ENCODE data around the gene PLEKHM3. TPM values are rescaled to one million over a fixed set of nuclear protein-coding genes. Genes with fewer than 3 reads are reported as not detected.

PLEKHM3 gene
- total and polyA plus RNA-seq, 2 of the 13 experiments (the other 11 are each of a cell fraction or from before 2014, with no cell fraction given): 4.5 to 4.7 TPM

- TF ChIP-seq MYPOP (CRISPR knock-in tag; IDR thresholded peaks at IDR 0.05) (no peak), POLR2AphosphoS5 (IDR thresholded peaks at IDR 0.05; ENCODE audit: low read depth, low read length) (peak; percentile 62; the same call in 1 of the 2 replicates), PRDM10 (CRISPR knock-in tag; IDR thresholded peaks at IDR 0.05; ENCODE audit: low read depth) (0 out of 2 replicates have a peak, but pooled peaks have one; percentile 26), ZNF296 (CRISPR knock-in tag; conservative IDR thresholded peaks at IDR 0.05) (no peak), ZNF607 (CRISPR knock-in tag; IDR thresholded peaks at IDR 0.05; ENCODE audit: borderline replicate concordance) (no peak), GMEB2 (CRISPR knock-in tag; IDR thresholded peaks at IDR 0.05; ENCODE audit: low read depth) (no peak), PITX1 (CRISPR knock-in tag; IDR thresholded peaks at IDR 0.05) (peak; percentile 80; the same call in 1 of the 2 replicates), ZNF512B (CRISPR knock-in tag; IDR thresholded peaks at IDR 0.05; ENCODE audit: borderline replicate concordance) (no peak), KMT2B (CRISPR knock-in tag; IDR thresholded peaks at IDR 0.05) (no peak), MEIS1 (CRISPR knock-in tag; IDR thresholded peaks at IDR 0.05; ENCODE audit: borderline replicate concordance) (no peak), ZNF556 (CRISPR knock-in tag; IDR thresholded peaks at IDR 0.05; ENCODE audit: borderline replicate concordance) (no peak), SMC3 (IDR thresholded peaks at IDR 0.05; ENCODE audit: low read length) (peak; percentile 7; the same call in 1 of the 2 replicates), ZFP41 (CRISPR knock-in tag; IDR thresholded peaks at IDR 0.05; ENCODE audit: borderline replicate concordance) (no peak), ZFY (CRISPR knock-in tag; IDR thresholded peaks at IDR 0.05) (no peak), ZNF160 (CRISPR knock-in tag; IDR thresholded peaks at IDR 0.05) (no peak)
- TF ChIP-seq, protein P1, sequence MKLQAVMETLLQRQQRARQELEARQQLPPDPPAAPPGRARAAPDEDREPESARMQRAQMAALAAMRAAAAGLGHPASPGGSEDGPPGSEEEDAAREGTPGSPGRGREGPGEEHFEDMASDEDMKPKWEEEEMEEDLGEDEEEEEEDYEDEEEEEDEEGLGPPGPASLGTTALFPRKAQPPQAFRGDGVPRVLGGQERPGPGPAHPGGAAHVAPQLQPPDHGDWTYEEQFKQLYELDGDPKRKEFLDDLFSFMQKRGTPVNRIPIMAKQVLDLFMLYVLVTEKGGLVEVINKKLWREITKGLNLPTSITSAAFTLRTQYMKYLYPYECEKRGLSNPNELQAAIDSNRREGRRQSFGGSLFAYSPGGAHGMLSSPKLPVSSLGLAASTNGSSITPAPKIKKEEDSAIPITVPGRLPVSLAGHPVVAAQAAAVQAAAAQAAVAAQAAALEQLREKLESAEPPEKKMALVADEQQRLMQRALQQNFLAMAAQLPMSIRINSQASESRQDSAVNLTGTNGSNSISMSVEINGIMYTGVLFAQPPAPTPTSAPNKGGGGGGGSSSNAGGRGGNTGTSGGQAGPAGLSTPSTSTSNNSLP (IDR thresholded peaks at IDR 0.05; ENCODE audit: low read depth, low read length): 0 out of 2 replicates have a peak, but pooled peaks have one; percentile 34
- TF ChIP-seq, protein P2, sequence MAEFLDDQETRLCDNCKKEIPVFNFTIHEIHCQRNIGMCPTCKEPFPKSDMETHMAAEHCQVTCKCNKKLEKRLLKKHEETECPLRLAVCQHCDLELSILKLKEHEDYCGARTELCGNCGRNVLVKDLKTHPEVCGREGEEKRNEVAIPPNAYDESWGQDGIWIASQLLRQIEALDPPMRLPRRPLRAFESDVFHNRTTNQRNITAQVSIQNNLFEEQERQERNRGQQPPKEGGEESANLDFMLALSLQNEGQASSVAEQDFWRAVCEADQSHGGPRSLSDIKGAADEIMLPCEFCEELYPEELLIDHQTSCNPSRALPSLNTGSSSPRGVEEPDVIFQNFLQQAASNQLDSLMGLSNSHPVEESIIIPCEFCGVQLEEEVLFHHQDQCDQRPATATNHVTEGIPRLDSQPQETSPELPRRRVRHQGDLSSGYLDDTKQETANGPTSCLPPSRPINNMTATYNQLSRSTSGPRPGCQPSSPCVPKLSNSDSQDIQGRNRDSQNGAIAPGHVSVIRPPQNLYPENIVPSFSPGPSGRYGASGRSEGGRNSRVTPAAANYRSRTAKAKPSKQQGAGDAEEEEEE (CRISPR knock-in tag; IDR thresholded peaks at IDR 0.05; ENCODE audit: borderline replicate concordance): no peak
Observed at GRCh38 chr2:207935991-207936370, 89.3 kb downstream of the PLEKHM3 start (continued).

Measured in HepG2 (cell line).